Sigmoid colon (tissue), 3 donors: ENCODE measurements around the gene CYTH4.

Source experiments
- CTCF ChIP-seq, 4 experiments: fragments of 450-650 bp in 3 of 4; fragments of 200-600 bp in 1 of 4; IDR thresholded peaks; one replicate each; pipeline ENCODE4 v1.5.1; 2016 to 2019; ENCODE audit warnings: antibody characterized with exemption in 4 of 4, mild to moderate bottlenecking in 3 of 4, moderate library complexity in 2 of 4
- POLR2A ChIP-seq, 2 donors: fragments of 450-650 bp; IDR thresholded peaks; one replicate each; pipeline ENCODE4 v1.6.1; 2016; ENCODE audit warnings: antibody characterized with exemption in 2 of 2, mild to moderate bottlenecking in 2 of 2, moderate library complexity in 2 of 2

GRCh38 chr22:37243402-37244113 is 38.8 kb upstream of the CYTH4 start:
- no peak for TF ChIP-seq CTCF (IDR thresholded peaks at IDR 0.05)
- no peak for TF ChIP-seq POLR2A (IDR thresholded peaks at IDR 0.05)
